Measurements from ENCODE around the gene HIF3A.

Gene HIF3A

DNA sequence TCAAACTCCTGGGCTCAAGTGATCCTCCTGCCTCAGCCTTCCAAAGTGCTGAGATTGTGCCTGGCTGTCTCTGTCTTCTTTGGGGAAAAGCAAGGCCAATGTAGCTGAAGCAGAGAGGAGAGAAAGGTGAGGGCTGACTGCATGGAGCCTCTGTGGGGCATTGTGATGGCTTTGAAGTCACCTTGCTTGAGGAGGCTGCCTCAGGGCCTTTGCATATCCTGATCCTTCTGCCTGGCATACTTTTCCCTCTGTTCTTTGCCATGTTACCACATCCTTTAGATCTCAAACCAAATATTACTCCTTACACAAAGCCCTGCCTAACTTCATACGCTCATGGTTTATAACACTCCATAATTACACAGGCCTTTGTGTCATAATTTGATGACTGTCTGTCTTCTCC, 40.6 kb downstream of the HIF3A start:
- no peak for DNase-seq

DNA sequence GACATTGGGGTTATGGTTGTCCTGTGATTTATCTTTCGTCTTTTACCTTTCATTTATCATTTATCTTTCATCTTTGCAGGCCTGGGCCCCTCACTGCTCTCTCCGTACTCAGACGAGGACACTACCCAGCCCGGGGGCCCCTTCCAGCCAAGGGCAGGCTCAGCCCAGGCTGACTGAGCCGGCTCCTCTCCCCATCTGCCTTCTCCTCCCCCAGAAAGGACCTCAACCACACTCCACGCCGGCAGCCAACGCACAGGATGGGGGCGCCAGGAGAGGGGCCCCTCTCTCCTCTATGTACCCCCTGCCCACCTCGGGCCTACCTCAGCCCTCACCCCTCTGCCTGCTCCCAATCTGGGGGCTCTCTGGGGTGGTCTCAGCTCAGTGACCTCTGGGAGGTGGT, 42.6 kb downstream of the HIF3A start:
- DNase-seq, result no peak

DNA sequence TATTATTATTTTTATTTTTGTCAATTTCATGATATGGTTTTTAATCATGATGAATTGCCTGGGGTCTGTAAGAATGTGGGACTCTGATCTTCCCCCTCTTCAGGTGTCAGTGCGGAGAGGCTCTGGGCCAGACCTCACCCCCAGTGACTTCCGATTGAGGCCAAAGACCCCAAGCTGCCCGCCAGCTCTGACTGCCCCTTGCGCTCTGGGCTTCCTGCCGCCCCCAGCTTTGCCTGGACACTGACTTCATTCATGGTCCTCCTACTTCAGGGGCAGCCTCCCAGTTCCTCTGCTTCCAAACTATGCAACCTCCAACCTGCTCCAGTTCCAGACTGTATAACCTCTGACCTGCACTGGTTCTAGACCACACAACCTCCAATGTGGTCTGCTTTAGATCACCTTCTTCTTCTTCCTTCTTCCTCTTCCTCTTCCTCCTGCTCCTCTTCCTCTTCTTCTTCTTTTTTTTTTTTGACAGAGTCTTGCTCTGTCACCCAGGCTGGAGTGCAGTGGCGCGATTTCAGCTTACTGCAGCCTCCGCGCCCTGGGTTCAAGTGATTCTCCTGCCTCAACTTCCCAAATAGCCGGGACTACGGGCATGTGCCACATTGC, 43.3 kb downstream of the HIF3A start:
- DNase-seq, result no peak

- DNase-seq, result no peak
Measured at GRCh38 chr19:46341937-46342336, 45.1 kb downstream of the HIF3A start.

DNA sequence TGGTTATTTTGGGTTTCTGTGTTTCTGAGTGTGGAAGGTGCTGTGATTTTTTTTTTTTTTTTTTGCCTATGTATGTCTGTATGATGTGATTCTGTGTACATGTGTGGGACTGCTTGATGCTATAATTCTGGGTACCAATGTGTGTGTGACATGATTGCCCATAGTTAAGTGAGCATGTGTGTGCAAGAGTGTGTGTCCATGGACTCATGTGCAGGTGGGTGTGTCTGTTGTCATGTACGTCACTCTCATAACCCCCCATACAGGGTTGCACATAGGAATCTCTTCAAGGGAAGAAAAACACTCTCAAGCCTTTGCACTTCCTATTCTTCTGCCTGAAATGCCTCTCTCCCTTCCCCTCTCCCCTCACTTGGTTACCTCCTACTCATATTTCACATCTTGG, 47.5 kb downstream of the HIF3A start:
- DNase-seq, result no peak

DNA sequence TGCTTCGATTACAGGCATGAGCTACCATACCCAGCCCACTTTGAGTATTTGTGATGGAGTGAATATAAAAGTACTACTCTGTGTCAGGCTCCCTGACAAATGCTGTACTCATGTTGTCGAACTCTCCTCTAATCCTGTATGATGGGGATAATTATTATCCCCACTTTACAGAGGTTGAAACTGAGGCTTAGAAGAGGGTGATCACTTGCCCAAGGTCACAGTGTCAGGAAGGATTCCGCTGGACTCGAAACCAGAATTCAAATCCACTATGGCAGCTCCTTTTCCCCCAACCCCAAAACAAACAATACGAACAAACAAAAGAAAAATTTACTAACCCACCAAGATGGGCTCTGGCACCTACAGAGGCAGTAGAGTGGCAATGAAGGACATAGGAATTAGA, 48.3 kb downstream of the HIF3A start:
- DNase-seq, result no peak

GRCh38 chr19:46346821-46347571, 50.2 kb downstream of the HIF3A start, which contains the start of gene PPP5C:
Gene PPP5C (plus strand): TSS chr19:46347087. CDS start chr19:46347097, 10 bp downstream.
- peak; percentile 94 for DNase-seq

GRCh38 chr19:46347572-46347883, 50.7 kb downstream of the HIF3A start:
- no peak for DNase-seq

DNA sequence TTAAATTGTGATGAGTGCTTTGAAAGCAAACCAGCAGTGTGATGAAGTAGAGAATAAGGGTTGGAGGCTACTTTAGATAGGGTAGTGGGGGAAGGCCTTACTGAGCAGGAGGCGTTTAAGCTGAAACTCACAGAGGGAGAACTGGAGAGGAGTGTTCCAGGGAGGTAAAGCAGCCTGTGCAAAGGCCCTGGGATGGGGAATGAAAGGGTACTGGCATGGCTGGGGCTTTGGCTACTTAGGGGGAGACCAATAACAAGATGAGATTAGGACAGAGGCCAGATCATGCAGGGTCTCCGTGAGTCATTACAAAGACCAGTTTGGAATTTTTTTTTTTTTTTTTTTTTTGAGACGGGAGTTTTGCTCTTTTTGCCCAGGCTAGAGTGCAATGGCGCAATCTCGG, 51.1 kb downstream of the HIF3A start:
- DNase-seq, result no peak

DNA sequence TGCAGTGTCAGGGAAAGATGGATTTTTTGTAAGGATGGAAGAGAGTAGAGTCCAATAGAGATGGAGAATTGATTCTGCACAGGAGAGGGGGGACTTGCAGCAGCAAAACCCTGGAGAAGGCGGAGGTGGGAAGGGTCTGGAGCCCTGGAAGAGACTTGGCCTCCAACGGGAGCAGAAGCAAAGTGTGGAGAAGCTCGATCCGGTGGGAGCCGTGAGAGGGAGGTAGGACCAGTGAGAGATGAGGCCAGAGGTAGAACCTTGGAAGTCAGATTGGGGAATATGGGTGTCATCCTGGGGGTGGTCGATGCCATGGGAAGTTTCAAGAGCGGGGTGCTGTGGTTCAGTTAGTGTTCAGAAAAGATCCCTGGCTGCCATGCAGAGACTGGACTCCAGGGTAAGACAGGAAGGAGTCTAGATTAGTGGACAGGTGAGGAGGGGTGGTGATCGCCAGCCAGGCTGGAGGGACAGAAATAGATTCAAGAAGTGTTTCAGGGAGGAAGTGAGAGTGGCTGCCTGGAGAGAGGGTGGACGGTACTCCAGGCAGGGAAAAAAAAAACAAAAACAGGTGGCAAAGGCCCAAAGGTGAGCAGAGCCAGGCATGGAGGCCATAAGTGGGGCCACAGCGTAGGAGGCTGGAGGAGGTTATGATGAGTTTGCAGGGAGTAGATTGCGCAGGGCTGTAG, 52.6 kb downstream of the HIF3A start:
- DNase-seq, result no peak

- peak; percentile 64 for DNase-seq
Measured at GRCh38 chr19:46350029-46350757, 53.4 kb downstream of the HIF3A start.

DNA sequence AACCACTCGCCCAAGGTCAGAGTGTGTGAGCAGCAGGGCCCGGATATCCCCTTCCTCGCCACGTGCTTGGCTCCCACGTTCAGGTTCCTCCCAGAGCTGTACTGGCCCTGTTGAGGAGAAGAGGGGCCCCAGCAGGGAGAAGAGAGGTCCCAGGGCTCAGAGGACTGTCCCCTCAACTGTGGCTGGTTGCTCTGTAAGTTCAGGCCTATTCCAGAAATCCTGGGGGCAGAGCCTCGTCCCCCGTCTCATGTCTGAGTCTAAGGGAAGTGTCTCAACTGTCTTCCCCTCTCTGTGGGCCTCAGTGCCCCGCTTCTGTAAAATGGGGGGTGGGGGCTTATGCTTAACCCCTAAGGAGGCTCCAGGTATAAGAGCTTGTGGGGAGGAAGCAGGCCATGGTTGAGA, 53.9 kb downstream of the HIF3A start:
- DNase-seq, result peak; percentile 64

GRCh38 chr19:46351241-46352041, 54.6 kb downstream of the HIF3A start:
- no peak for DNase-seq

DNA sequence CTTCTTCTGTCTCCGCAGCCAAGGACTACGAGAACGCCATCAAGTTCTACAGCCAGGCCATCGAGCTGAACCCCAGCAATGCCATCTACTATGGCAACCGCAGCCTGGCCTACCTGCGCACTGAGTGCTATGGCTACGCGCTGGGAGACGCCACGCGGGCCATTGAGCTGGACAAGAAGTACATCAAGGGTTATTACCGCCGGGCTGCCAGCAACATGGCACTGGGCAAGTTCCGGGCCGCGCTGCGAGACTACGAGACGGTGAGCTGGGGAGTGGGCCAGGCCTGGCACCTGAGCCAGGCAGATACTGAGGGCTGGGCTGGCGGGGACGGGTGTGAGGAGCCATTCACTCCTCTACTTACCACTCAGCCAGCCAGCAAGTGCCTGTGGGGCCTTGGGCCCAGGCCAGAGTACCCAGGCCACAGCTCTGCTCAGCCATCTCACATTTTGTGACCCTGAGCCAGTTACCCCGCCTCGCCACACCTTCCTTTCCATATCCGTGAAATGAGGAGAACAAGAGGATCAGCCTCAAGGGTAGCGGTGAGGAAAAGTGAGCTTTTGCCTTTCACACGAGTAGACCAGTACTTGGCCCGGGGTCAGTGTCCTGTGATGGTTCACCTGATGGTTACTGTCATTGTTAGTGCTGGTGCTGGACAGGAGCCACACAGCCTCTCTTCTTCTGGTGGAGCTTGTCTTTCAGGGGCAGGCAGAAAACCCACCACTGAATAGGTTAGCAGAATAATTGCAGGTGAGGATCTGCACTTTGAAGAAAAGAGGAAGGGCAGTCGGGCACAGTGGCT, 57.1 kb downstream of the HIF3A start:
- no peak for DNase-seq

DNA sequence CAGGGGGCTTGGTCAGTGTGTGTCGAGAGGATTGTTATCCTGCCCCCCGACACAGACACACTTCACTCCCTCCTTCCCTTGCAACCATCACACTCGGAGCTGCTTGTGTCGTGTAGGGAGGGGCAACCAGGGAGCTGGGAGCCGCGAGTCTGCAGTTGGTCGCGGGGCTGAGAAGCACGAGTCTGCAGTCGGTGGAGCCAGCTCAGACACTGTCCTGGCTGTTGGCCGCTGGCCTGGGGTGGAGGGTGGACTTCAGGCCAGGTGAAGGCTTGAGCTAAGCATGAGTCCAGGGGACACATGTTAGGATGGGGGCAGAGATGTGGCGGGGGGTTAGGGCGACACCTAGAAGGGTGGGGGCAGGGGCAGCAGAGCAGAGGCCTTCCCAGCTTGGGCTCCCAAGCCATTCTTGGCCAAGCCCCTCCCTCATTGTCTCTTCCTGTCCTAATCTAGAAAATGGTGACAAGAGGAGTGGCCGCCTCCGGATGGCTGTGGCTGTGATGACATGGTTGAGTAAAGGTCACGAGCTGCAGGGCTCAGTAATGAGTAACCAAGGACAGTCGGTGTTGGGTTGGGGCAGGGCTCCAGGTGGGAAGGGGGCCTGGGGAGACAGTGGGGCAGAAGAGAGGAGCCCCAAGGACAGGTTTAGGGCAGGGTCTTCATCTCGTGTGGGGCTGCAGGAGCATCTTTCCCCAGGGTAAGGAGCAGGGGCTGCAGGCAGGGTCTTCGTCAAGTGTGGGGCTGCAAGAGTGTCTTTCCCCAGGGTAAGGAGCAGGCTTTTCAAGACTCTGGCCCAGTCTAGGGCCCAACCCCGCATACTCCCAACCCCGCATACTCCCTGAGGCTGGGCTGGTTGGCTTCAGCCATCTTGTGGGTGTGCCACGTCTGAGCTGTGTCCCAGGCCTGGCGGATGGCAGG, 58.6 kb downstream of the HIF3A start:
- no peak for DNase-seq

- DNase-seq, result no peak
Measured at GRCh38 chr19:46356149-46357055, 59.6 kb downstream of the HIF3A start.

DNA sequence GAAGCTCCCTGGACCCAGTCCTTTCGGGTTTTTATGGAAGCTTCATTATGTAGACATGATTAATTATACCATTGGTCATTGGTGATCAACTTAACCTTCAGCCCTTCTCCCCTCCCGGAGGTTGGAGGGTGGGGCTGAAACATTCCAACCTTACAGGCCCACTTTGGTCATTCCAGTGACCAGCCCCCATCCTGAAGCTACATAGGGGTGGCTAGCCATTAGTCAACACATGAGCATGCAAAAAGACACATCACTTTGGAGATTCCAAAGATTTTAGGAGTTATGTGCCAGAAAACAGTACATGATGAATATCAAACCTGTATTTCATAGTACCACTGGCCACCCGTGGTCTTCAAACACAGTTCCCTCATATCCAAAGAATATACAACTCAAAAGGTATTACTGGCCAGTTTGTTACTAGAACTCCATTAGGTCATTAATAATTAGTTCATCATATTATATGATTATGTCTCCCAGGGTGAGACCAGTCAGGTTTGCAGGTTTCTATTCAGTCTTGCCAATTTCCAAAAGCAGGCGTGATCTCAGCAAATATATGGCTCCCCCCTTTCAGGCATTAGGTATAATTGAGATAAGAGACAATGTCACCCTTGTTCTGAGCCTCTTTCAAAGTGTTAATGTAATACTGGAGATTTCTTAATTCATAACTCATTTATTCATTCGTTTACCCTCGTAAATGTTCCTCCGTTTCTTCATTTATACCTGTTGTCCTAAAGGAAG, 61.2 kb downstream of the HIF3A start:
- DNase-seq, result no peak

- no peak for DNase-seq
Measured at GRCh38 chr19:46361915-46362314, 65.1 kb downstream of the HIF3A start.

- DNase-seq, result no peak
Measured at GRCh38 chr19:46364359-46364758, 67.5 kb downstream of the HIF3A start.
